ENCODE results near the gene HELZ2. TPM values are rescaled to one million over a fixed set of nuclear protein-coding genes. Genes with fewer than 3 reads are reported as not detected.
A peak's percentile ranks its signal among the peaks of the same experiment; 100 is the strongest.

Gene HELZ2
- total and polyA plus RNA-seq, 2 of the 4 experiments (the other 2 are of a cell fraction), result 4.7 to 10.6 TPM

- intact Hi-C loops (cut with micrococcal nuclease) (loop anchor here (2.0 kb wide), 1 partner anchor 17 kb away; no protein-coding TSS in a partner anchor), dilution Hi-C loops (cut with HindIII; ENCODE audit: low sequenced_read_pairs, unreplicated experiment) (no loop called here), in situ Hi-C loops (cut with MboI; ENCODE audit: low sequenced_read_pairs) (no loop called here)
- H2BK15ac ChIP-seq (ENCODE audit: low read depth, low read length), result no peak overlapping the region
- no peak overlapping the region for H4K5ac ChIP-seq (ENCODE audit: low read depth, low read length)
- BruUV-seq (replicated peaks), result no TSS peak
- no peaks in the 10 kb centered on the region for H3K9me1 ChIP-seq (ENCODE audit: insufficient read depth, low read length)
- H2AK5ac ChIP-seq (ENCODE audit: low read depth, low read length), result no peak overlapping the region
- H3K9me3 ChIP-seq (ENCODE audit: control insufficient read depth, insufficient read depth, low read length), result no peaks in the 10 kb centered on the region
- no peak overlapping the region for H3K4me3 ChIP-seq (ENCODE audit: insufficient read depth, low read depth, low read length)
- TF ChIP-seq RAD21 (IDR thresholded peaks at IDR 0.05; ENCODE audit: low read length), result no peak
- TF ChIP-seq CEBPB (IDR thresholded peaks at IDR 0.05; ENCODE audit: low read depth, low read length), result no peak
- ATAC-seq (ENCODE audit: low read depth) (no peak), DNase-seq (no peak)
- H3K27me3 ChIP-seq (ENCODE audit: control insufficient read depth, insufficient read depth, low read length), result no peaks in the 10 kb centered on the region; the same call in 1 of the 2 replicates
- no peak overlapping the region for H3K23ac ChIP-seq (ENCODE audit: low read depth, low read length)
- no peak overlapping the region for H2BK5ac ChIP-seq (ENCODE audit: low read depth, low read length, poor library complexity, severe bottlenecking)
- CTCF ChIA-PET, result no interaction called here
- no peak overlapping the region for H3K56ac ChIP-seq (ENCODE audit: extremely low read depth, insufficient read depth, low read length)
- no peaks in the 10 kb centered on the region for H3K79me1 ChIP-seq (ENCODE audit: low read depth in 1 of 2, low read length in 2 of 2)
- POLR2A ChIA-PET (ENCODE audit: unreplicated experiment), result no interaction called here
- H3K4me2 ChIP-seq (ENCODE audit: low read depth, low read length), result no peak overlapping the region
- H2BK120ac ChIP-seq (ENCODE audit: low read depth, low read length), result no peak overlapping the region
- H4K20me1 ChIP-seq (ENCODE audit: insufficient read depth, low read length), result no peaks in the 10 kb centered on the region; the same call in 1 of the 2 replicates
- no peak overlapping the region for H2BK20ac ChIP-seq (ENCODE audit: low read depth, low read length)
- no peak overlapping the region for H4K91ac ChIP-seq (ENCODE audit: insufficient read depth, low read depth, low read length)
- H4K8ac ChIP-seq (ENCODE audit: low read depth in 2 of 2, low read length in 2 of 2), result no peak overlapping the region
- H2AK9ac ChIP-seq (replicated peaks; ENCODE audit: low read depth, low read length, poor library complexity), result peak overlapping the region; percentile 77
- no peak overlapping the region for H3K27ac ChIP-seq (ENCODE audit: insufficient read depth, low read length)
- peaks cover 15% of the 10 kb centered on the region for H3K36me3 ChIP-seq (ENCODE audit: control insufficient read depth, insufficient read depth, low read length)
- H3K4me1 ChIP-seq (ENCODE audit: control insufficient read depth, insufficient read depth, low read length), result peaks cover 5% of the 10 kb centered on the region; the same call in 1 of the 2 replicates
- WGBS, 2 experiments (ENCODE audit: extremely low coverage in 2 of 2, insufficient read length in 1 of 2), result 89% methylated on average over 35 of the region's 45 CpGs; no CpG with 5 or more reads in 1 of the 2 experiments
- no peak overlapping the region for H3K18ac ChIP-seq (ENCODE audit: low read depth, low read length)
- H3K4ac ChIP-seq (ENCODE audit: low read depth, low read length), result no peak overlapping the region
- H2AFZ ChIP-seq (replicated peaks; ENCODE audit: low read length, poor library complexity), result no peak overlapping the region
- no peak overlapping the region for H3K14ac ChIP-seq (replicated peaks; ENCODE audit: low read depth, low read length)
- H3K9ac ChIP-seq (ENCODE audit: low read depth, low read length), result no peak overlapping the region
Measured at GRCh38 chr20:63555661-63556381, 18.2 kb downstream of the HELZ2 start.
